Activated T-cell treated with anti-CD3 and anti-CD28 coated beads, Interleukin-2, amount 50 U/mL, for 24 hours (primary cell): ENCODE data around the gene RXFP4.
"Not testable (repeated sequence)": the region's sequence is repeated elsewhere in the genome, so short reads cannot be mapped to it uniquely, and the experiment has no call there.

Source experiments
- DNase-seq: peaks from one replicate; pipeline ENCODE4 v3.0.0-alpha.2; 2020
- H3K27ac Mint-ChIP-seq: 2 replicates; pipeline ENCODE4 v1.8.0; 2020; ENCODE audit warnings: mild to moderate bottlenecking, mixed read lengths
- H3K27me3 Mint-ChIP-seq: 2 replicates; pipeline ENCODE4 v1.8.0; 2020; ENCODE audit warnings: mixed read lengths
- H3K36me3 Mint-ChIP-seq: 2 replicates; pipeline ENCODE4 v1.8.0; 2020; ENCODE audit warnings: low read depth, mixed read lengths
- H3K4me1 Mint-ChIP-seq: 2 replicates; pipeline ENCODE4 v1.8.0; 2020; ENCODE audit warnings: low read depth, mixed read lengths
- H3K4me3 Mint-ChIP-seq: 2 replicates; pipeline ENCODE4 v1.8.0; 2020; ENCODE audit warnings: mild to moderate bottlenecking, moderate library complexity, mixed read lengths
- H3K9me3 Mint-ChIP-seq: 2 replicates; pipeline ENCODE4 v1.8.0; 2020; ENCODE audit warnings: mixed read lengths

RXFP4 gene

DNA sequence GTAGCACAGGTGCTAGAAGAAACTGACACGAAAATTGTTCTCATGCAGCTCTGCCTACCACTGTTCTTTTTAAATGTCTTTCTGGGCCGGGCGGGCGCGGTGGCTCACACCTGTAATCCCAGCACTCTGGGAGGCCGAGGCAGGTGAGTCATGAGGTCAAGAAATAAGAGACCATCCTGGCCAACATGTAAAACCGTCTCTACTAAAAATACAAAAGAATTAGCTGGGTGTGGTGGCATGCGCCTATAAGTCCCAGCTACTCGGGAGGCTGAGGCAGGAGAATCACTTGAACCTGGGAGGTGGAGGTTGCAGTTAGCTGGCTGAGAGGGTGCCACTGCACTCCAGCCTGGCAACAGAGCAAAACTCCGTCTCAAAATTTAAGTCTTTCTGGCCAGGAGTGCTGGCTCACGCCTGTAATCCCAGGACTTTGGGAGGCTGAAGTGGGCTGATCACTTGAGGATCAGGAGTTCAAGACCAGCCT lies 29.3 kb upstream of the RXFP4 start:
- Mint-ChIP-seq H3K27me3 (no peaks in the 10 kb centered on the region), H3K4me3 (peak overlapping the region; percentile 94), H3K36me3 (peaks cover 98% of the 10 kb centered on the region), H3K27ac (peak overlapping the region; percentile 98), H3K9me3 (no peaks in the 10 kb centered on the region), H3K4me1 (peaks cover 27% of the 10 kb centered on the region)
- DNase-seq: no peak

DNA sequence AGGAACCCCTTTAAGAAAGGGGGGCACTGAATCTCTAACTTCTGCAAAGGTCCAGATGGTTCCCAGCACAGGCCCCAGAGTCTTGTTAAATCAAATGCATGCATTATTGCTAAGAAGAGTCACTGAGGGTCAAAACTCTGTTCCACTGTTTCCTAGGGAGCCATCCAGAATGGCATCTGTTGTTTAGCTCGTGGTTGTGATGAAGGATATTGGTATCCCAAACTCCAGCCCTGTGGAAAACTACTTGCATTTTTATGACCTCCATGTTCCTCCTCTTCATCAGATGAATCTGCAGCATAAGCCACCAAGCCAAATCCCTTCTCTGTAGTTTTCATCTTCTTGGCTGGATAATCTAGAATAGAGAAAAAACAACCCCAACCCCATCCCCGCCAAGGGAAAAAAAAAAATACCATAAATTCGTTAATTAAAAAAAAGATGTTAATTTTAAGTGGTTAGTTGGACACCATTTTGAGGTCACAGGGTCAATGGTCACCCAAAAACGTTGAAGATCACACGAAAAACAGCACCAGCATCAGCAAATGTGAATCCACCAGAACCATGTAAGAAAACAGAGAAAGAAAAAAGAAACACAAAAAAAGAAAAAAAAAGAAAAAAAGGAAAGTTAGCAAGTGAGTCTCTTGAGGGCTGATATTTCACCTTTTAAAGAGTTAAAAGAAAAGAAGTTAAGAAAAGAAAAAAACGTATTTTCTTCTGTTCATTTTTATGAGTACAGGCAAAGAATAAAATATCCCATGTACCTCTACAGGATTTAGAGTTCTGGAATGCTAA lies 27.3 kb upstream of the RXFP4 start:
- Mint-ChIP-seq H3K27ac (peak overlapping the region; percentile 60), H3K9me3 (no peaks in the 10 kb centered on the region), H3K27me3 (no peaks in the 10 kb centered on the region), H3K36me3 (peaks cover 100% of the 10 kb centered on the region), H3K4me1 (peaks cover 24% of the 10 kb centered on the region), H3K4me3 (no peak overlapping the region)
- no peak for DNase-seq

DNA sequence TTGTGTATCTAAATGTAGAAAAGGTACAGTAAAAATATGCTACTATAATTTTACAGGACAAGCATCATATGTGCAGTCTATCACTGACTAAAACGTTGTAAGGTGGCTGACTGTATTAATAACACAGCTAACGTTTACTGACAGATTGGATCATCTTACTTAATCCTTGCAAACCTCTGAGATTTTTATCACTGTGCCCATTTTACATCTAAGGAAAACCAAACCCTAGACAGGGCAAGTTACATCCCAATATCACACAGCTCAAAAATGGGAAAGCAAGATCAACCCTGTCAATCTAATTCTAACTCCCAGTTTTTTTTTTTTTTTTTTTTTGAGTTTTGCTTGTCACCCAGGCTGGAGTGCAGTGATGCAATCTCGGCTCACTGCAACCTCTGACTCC lies 22.8 kb upstream of the RXFP4 start:
- Mint-ChIP-seq H3K27me3 (no peaks in the 10 kb centered on the region), H3K36me3 (peaks cover 98% of the 10 kb centered on the region), H3K4me3 (no peak overlapping the region), H3K4me1 (peaks cover 4% of the 10 kb centered on the region), H3K9me3 (no peaks in the 10 kb centered on the region), H3K27ac (peak overlapping the region; percentile 40)
- no peak for DNase-seq

DNA sequence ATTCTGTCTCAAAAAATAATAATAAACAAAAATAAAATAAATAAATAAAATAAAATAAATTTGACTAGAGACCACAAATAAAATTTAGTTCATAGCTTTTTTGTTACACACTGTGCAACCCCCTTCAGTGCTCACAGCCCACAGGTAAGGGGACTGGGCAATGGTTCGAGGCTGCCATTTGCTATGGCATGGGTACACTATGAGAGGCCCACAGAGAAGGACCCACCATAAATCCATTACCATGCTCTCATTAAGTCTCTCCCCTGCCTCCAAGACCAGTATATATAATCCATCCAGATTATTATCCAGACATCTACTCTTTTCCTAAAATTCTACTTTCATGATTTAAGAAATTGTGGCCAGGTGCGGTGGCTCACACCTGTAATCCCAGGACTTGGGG lies 21.6 kb upstream of the RXFP4 start:
- H3K27ac Mint-ChIP-seq: peak overlapping the region; percentile 37

DNA sequence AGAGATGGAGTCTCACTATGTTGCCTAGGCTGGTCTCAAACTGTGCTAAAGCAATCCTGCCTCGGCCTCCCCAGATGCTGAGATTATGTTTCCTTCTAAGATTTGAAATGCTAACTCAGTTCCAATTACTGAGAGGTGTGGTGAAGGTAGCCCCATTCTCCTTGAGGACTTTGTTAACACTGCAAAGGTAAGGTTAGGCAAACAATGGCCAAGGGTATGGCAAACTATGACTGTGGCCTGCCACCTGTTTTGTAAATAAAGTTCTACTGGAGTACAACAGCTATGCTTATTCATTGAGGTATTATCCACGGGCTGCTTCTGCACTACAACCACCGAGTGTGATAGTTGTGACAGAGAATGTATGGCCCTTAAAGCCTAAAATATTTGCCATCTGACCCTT lies 20.7 kb upstream of the RXFP4 start:
- H3K36me3 Mint-ChIP-seq: peaks cover 98% of the 10 kb centered on the region
- H3K27me3 Mint-ChIP-seq: no peaks in the 10 kb centered on the region
- H3K27ac Mint-ChIP-seq: peak overlapping the region; percentile 18
- no peak for DNase-seq
- H3K4me1 Mint-ChIP-seq: peaks cover 6% of the 10 kb centered on the region
- H3K4me3 Mint-ChIP-seq: no peak overlapping the region
- H3K9me3 Mint-ChIP-seq: no peaks in the 10 kb centered on the region

More for the DNA sequence above, 21.6 kb upstream of the RXFP4 start:
- Mint-ChIP-seq H3K27me3 (no peaks in the 10 kb centered on the region), H3K36me3 (peaks cover 98% of the 10 kb centered on the region), H3K4me1 (peaks cover 4% of the 10 kb centered on the region), H3K4me3 (no peak overlapping the region), H3K9me3 (no peaks in the 10 kb centered on the region)
- DNase-seq: no peak

DNA sequence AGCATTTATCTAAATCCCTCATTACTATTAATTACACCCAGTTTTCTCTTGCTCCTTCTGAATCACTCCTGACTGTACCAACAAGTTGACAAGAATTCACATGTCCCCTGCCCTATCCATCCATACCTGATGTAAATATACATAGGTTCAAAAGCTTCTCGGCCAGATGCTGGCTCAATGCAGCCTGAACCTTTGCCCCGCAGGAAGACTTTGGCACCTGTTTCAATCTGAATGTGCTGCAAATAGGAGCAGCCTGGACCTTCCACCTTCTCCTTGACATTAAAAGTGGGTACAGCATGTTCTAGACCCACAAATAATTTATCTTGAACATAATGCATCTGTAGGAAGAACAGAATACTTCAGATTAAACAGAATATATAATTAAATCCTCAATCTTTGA lies 15.9 kb upstream of the RXFP4 start:
- H3K27ac Mint-ChIP-seq: peak overlapping the region; percentile 61
- no peaks in the 10 kb centered on the region for H3K9me3 Mint-ChIP-seq
- peaks cover 24% of the 10 kb centered on the region for H3K4me1 Mint-ChIP-seq
- no peak overlapping the region for H3K4me3 Mint-ChIP-seq
- peaks cover 92% of the 10 kb centered on the region for H3K36me3 Mint-ChIP-seq
- DNase-seq: no peak
- no peaks in the 10 kb centered on the region for H3K27me3 Mint-ChIP-seq

DNA sequence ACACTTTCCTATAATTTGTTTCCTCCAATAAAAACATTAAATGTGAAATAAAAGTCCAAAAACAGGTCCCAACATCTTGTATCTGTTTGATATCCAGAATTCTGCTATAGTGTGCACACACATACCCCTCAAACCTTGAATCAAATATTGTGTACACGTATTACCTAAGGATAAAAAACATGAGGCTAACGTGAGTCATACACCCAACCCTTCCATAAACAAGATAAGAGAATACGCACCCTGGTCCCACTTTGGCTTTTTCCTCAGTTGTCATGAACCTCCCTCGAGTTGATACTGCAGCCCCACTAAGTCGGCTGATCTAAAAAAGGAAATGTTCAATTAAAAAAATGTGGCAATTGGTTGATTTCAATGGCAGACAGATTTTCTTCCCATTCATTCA lies 12.4 kb upstream of the RXFP4 start:
- H3K27ac Mint-ChIP-seq: peak overlapping the region; percentile 47
- H3K4me1 Mint-ChIP-seq: peaks cover 42% of the 10 kb centered on the region
- no peaks in the 10 kb centered on the region for H3K9me3 Mint-ChIP-seq
- no peak for DNase-seq
- H3K36me3 Mint-ChIP-seq: peaks cover 56% of the 10 kb centered on the region
- H3K4me3 Mint-ChIP-seq: no peak overlapping the region
- H3K27me3 Mint-ChIP-seq: no peaks in the 10 kb centered on the region

DNA sequence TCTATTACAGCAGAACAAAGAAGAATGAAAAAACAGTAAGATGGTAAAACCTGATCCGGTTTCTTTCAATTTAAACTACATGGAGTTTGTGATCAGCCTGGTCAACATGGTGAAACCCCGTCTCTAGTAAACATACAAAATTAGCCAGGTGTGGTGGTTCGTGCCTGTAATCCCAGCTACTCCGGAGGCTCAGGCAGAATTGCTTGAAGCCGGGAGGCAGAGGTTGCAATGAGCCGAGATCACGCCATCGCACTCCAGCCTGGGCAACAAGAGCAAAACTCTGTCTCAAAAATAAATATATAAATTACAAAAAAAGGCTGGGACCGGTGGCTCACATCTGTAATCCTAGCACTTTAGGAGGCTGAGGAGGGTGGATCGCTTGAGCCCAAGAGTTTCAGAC lies 10.7 kb upstream of the RXFP4 start:
- Mint-ChIP-seq H3K27ac (peak overlapping the region; percentile 89), H3K36me3 (peaks cover 40% of the 10 kb centered on the region), H3K4me1 (peaks cover 41% of the 10 kb centered on the region)
- not testable (repeated sequence) for DNase-seq, H3K9me3 Mint-ChIP-seq, H3K27me3 Mint-ChIP-seq, H3K4me3 Mint-ChIP-seq

DNA sequence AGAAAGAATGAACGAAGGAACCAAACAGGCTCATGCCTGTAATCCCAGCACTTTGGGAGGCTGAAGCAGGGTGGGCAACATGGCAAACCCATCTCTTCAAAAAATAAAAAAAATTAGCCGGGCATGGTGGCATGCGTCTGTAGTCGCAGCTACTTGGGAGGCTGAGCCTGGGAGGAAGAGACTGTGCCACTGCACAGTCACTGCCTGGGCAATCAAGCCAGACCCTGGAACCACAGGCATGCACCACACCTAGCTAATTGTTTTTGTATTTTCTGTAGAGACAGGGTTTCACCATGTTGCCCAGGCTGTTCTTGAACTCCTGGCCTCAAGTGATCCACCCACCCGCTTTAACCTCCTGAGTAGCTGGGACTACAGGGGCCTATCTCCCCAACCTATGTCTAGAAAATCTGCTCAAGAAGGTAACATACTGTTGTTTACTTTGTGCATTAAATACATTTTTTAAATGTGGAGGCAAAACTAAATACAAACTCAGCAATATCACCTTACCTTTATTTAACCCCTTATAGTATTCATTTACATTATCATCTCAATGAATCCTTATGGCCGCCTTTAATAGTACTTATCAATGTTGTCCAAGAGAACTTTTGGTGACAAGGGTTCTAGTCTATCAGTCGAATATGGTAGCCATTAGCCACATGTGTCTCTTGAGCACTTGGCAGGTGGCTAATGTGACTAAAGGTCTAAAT lies 10.0 kb upstream of the RXFP4 start:
- Mint-ChIP-seq H3K36me3 (peaks cover 32% of the 10 kb centered on the region), H3K4me3 (no peak overlapping the region)

DNA sequence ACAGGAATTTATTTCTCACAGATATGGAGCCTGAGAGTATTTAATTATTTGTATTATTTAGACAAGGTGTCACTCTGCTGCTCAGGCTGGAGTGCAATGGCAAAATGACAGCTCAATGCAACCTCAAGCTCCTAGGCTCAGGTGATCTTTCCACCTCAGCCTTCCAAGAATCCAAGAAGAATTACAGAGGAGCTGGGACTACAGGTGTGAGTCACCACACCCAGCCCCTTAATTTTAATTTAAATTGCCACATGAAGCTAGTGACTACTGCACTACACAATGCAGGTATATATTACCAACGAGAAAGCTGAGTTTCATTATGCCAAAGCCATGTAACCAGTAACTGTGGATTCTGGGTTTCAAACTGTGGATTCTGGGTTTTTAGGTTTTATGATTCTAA lies 9.4 kb upstream of the RXFP4 start:
- no peak overlapping the region for H3K4me3 Mint-ChIP-seq
- H3K9me3 Mint-ChIP-seq: no peaks in the 10 kb centered on the region

More for the DNA sequence above, 10.0 kb upstream of the RXFP4 start:
- H3K9me3 Mint-ChIP-seq: no peaks in the 10 kb centered on the region
- H3K27me3 Mint-ChIP-seq: no peaks in the 10 kb centered on the region
- peaks cover 39% of the 10 kb centered on the region for H3K4me1 Mint-ChIP-seq
- H3K27ac Mint-ChIP-seq: peak overlapping the region; percentile 89
- DNase-seq: no peak

DNA sequence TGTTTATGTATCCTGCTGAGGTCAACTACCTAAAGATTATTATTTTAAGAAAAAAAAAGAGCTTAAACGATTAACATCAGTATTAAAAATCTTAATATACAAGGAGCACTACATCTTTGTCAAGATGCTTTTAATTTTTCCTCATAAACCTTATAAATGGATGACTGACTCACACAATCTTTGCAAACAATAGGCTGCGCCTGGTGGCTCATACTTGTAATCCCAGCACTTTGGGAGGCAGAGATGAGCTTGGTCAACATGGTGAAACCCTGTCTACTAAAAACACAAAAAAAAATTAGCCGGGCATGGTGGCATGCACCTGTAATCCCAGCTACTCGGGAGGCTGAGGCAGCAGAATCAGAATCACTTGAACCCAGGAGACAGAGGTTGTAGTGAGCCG lies 9.0 kb upstream of the RXFP4 start:
- no peaks in the 10 kb centered on the region for H3K9me3 Mint-ChIP-seq
- H3K4me3 Mint-ChIP-seq: no peak overlapping the region
- peak overlapping the region; percentile 89 for H3K27ac Mint-ChIP-seq
- no peak for DNase-seq
- peaks cover 34% of the 10 kb centered on the region for H3K4me1 Mint-ChIP-seq
- H3K36me3 Mint-ChIP-seq: peaks cover 22% of the 10 kb centered on the region
- H3K27me3 Mint-ChIP-seq: no peaks in the 10 kb centered on the region

More for the DNA sequence above, 9.4 kb upstream of the RXFP4 start:
- DNase-seq: no peak
- peaks cover 26% of the 10 kb centered on the region for H3K36me3 Mint-ChIP-seq
- peaks cover 35% of the 10 kb centered on the region for H3K4me1 Mint-ChIP-seq
- peak overlapping the region; percentile 89 for H3K27ac Mint-ChIP-seq
- no peaks in the 10 kb centered on the region for H3K27me3 Mint-ChIP-seq

DNA sequence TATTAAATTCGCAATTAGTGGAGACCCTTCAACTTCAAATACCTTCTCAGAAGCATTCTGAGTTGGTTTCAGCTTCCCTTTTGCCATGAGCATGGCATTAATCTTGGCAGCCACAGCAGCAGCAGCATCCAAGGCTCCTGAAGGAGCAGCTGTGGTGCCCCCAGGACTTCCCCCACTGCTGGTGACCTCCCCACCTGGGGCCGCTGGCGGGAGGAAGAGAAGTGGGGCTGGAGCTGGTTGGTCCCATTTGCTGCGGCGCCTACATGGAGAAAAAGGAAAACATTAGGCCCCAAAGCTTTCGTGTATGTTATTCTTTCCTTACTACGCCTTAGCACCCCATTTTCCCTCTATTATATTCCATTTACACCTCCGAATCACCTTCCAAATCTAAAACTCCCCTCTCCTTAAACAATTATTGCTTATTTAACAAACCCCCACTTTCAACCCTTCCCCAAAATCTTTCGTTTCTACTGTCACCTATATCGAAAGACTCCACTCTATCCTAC lies 7.8 kb upstream of the RXFP4 start:
- no peaks in the 10 kb centered on the region for H3K9me3 Mint-ChIP-seq
- H3K4me1 Mint-ChIP-seq: peaks cover 42% of the 10 kb centered on the region
- no peak for DNase-seq
- H3K27me3 Mint-ChIP-seq: no peaks in the 10 kb centered on the region
- peaks cover 10% of the 10 kb centered on the region for H3K36me3 Mint-ChIP-seq
- no peak overlapping the region for H3K4me3 Mint-ChIP-seq
- no peak overlapping the region for H3K27ac Mint-ChIP-seq

DNA sequence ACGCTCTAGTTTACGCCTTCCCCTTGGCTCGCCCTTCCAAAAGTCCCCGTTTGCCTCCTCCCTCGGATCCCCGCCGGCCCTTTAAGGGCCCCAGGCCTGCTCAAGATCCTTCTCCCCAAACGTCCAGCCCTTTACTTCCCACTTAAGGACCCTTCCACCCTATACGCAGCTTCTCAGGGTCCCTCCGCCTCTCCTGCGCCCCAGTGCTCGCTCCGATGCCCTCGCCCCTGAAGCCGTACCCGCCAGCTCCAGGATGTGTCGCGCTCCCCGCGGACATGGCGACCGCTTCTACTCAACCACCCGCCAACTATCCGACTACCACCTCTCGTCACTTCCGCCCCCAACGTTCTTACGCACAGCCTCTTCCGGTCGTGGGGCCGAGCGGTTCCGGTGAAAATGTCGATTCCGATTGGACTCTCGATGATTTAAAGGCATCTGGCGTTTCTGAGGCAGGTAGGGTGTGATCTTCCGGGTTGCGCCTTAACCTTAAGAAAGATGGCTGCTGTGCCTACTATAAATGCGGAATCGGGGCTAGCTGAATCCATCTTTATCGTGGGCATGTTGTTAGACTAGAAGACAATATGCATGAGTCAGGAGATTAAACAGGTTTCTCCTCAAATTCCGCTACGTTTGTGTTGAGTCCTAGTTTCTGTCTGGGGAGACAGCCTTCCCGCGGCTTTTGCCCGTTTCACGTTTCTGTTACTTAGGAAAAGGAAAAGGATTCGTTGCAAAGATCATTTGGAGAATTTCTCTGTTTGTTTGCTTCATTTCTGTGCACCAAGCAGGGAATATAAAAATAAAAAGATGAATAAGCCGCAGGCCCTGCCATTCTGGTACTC lies 7.1 kb upstream of the RXFP4 start, which contains the start of gene KHDC4:
TSS of gene KHDC4 (minus strand) at position 317 of the 839 bp plus-strand sequence. CDS start at position 277, 40 bp downstream.
- H3K4me1 Mint-ChIP-seq: peaks cover 37% of the 10 kb centered on the region
- H3K4me3 Mint-ChIP-seq: no peak within 1 kb of the TSS
- H3K27ac Mint-ChIP-seq: no peak within 1 kb of the TSS
- H3K9me3 Mint-ChIP-seq: no peaks in the 10 kb centered on the region
- H3K27me3 Mint-ChIP-seq: no peaks in the 10 kb centered on the region
- peaks cover 4% of the 10 kb centered on the region for H3K36me3 Mint-ChIP-seq
- DNase-seq: peak; percentile 91

DNA sequence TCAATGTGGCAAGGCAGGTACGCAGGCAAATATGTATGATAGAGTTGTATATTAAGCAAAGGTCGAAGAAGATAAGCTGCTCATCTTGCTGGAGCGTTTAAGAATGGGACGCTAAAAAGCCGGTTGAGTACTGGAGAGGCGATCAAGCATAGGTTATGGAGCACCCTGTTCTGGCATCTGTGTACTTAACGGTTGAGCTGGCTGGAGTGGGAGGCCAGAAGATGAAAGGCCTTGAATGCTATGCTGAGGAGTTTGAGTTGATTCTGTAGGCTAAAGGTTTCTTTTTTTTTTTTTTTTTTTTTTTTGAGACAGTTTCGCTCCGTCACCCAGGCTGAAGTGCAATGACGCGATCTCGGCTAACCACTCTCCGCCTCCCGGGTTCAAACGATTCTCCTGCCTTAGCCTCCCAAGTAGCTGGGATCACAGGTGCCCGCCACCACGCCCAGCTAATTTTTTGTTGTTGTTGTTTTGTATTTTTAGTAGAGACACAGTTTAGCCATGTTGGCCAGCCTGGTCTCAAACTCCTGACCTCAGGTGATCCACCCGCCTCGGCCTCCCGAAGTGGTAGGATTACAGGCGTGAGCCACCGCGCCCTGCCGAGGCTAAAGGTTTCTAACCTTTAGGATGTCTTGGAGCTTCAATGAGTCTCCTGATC lies 6.4 kb upstream of the RXFP4 start:
- H3K36me3 Mint-ChIP-seq: no peaks in the 10 kb centered on the region
- no peaks in the 10 kb centered on the region for H3K9me3 Mint-ChIP-seq
- H3K4me1 Mint-ChIP-seq: peaks cover 39% of the 10 kb centered on the region
- H3K4me3 Mint-ChIP-seq: no peak overlapping the region
- DNase-seq: no peak
- H3K27ac Mint-ChIP-seq: no peak overlapping the region
- no peaks in the 10 kb centered on the region for H3K27me3 Mint-ChIP-seq
